SW 1271 (cell line): ENCODE measurements around the gene NUP210L.
"Not testable (repeated sequence)": the region's sequence is repeated elsewhere in the genome, so short reads cannot be mapped to it uniquely, and the experiment has no call there.

Source experiments
- DNase-seq, 2 experiments: peaks; one replicate each; lab custom pipeline; 2025; lab: John Stamatoyannopoulos, UW

NUP210L gene

DNA sequence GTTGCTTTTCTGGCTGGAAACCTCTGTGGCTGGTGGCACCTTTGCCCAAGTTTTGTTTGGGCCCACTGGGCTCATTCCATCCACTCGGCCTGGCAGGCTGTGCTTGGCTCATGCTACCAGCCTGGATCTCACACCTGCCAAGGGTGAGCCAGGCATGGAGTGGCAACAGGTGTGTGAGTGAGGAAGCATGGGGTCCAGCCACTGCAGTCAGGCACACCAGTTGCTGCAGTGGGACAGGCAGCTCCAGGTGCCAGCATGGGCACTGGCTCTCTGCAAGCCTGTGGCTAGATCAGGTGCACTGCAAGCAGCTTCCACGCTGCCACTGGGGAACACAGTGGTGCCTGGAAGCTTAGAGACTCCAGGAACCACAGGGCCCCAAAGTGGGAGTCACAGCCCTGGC, 57.0 kb downstream of the NUP210L start:
- no peak for DNase-seq

DNA sequence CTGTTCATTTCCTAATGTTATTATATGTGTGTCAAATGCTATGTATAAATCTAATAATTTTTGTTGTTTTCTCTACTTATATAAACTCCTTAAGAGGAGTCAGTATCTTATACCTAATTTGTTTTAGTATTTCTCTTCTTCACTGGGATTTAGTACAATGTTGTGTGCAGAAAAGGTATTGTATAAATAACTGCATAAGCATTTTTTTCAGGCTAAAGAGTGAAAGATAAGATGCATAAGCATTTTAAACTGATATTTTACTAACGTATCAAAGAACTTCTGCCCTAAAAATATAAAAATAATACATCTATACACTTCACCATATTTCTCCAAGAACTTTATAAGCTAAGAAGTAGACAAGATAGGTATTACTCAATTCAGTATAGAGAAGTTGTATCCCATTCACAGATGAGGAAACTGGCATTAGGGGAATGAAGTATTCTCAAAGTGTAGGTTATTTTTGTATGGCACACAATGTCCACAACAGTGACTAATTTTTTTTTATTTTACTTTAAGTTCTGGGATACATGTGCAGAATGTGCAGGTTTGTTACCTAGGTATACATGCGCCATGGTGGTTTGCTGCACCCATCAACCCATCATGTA, 59.3 kb downstream of the NUP210L start:
- DNase-seq: no peak

DNA sequence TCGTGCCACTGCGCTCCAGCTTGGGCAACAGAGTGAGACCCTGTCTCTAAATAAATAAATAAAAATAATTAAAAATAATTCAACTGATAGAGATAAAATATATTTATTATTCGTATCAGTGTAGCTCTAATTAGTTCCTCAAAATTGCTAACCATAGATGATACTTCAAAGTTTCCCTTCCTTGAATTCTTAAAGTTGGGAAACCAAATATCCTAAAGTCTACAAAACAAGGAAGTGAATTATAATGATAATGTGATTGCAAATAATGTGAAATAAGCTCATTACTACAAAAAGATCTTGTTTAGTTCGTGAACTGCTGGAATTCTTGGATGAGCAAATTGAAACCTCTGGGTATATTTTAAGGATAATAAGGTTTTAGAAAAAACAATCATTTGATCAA, 60.5 kb downstream of the NUP210L start:
- no peak for DNase-seq

- DNase-seq: no peak
These were observed 61.2 kb downstream of the NUP210L start for GRCh38 chr1:154093699-154094098.

- DNase-seq: no peak
These were observed 63.2 kb downstream of the NUP210L start for GRCh38 chr1:154091706-154092105.

GRCh38 chr1:154087574-154087973, 67.3 kb downstream of the NUP210L start:
- no peak for DNase-seq

DNA sequence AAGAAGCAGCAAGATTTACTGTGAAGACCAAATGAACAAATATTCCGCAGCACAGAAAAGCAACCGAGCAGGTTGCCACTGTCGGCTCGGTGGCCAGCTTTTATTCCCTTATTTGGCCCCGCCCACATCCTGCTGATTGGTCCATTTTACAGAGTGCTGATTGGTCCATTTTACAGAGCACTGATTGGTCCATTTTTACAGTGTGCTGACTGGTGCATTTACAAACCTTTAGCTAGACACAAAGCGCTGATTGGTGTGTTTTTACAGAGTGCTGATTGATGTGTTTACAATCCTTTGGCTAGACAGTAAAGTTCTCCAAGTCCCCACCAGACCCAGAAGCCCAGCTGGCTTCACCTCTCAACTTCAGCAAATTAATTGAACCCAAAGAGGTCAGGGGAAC, 71.8 kb downstream of the NUP210L start:
- DNase-seq: not testable (repeated sequence)

GRCh38 chr1:154081386-154082126, 73.3 kb downstream of the NUP210L start:
- DNase-seq: no peak

DNA sequence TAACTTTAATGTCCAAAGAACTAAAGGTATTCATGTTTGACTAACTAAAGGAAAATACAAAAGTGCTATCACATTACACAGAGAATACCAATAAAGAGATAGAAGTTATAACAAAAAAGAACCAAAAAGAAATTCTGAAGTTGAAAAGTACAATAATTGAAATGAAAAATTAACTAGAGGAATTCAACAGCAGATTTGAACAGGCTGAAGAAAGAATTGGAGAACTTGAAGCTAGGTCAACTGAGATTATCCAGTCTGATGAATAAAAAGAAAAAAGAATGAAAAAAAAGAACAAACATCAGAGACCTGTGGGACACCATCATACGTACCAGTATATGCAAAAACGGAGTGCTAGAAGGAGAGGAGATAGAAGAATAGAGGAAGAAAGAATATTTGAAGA, 78.5 kb downstream of the NUP210L start:
- no peak for DNase-seq

DNA sequence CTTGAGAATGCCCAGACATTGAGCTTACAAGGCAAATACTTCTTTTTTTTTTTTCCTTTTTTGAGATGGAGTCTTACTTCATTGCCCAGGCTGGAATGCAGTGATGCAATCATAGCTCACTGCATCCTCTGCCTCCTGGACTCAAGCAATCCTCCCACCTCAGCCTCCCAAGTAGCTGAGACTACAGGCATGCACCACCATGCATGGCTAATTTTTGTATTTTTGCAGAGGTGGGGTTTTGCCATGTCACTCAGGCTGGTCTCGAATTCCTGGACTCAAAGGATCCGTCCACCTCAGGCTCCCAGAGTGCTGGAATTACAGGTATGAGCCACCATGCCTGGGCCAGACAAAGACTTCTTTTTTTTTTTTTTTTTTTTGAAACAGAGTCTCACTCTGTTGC, 79.1 kb downstream of the NUP210L start:
- no peak for DNase-seq

GRCh38 chr1:154062309-154062708, 92.6 kb downstream of the NUP210L start:
- DNase-seq: no peak

DNA sequence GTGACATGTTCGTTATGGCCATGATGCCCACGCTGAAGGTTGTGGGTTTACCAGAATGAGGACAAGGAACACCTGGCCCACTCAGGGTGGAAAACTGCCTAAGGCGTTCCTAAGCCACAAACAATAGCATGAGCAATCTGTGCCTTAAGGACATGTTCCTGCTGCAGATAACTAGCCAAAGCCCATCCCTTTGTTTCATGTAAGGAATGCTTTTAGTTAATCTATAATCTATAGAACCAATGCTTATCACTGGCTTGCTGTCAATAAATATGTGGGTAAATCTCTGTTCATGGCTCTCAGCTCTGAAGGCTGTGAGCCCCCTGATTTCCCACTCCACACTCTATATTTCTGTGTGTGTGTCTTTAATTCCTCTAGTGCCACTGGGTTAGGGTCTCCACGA, 107.4 kb downstream of the NUP210L start:
- not testable (repeated sequence) for DNase-seq

DNA sequence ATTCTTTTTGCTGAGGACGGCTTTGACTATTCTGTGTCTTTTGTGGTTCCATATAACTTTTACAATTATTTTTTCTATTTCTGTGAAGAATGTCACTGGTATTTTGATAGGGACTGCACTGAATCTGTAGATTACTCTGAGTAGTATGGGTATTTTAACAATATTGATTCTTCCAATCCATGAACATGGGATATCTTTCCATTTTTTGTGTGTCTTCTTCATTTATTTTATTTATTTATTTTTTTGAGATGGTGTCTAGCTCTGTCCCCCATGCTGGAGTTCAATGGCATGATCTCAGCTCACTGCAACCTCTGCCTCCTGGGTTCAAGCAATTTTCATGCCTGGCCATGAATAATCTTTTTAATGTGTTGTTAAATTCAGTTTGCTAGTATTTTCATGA, 121.2 kb downstream of the NUP210L start:
- not testable (repeated sequence) for DNase-seq

- no peak for DNase-seq
These were observed 134.9 kb downstream of the NUP210L start for GRCh38 chr1:154019940-154020339.

- DNase-seq: no peak
These were observed 135.6 kb downstream of the NUP210L start for GRCh38 chr1:154019269-154019668.

GRCh38 chr1:154014154-154014907, 140.5 kb downstream of the NUP210L start:
- DNase-seq: no peak

- not testable (repeated sequence) for DNase-seq
These were observed 142.3 kb downstream of the NUP210L start for GRCh38 chr1:154012543-154012942.

GRCh38 chr1:154012129-154012528, 142.7 kb downstream of the NUP210L start:
- no peak for DNase-seq

DNA sequence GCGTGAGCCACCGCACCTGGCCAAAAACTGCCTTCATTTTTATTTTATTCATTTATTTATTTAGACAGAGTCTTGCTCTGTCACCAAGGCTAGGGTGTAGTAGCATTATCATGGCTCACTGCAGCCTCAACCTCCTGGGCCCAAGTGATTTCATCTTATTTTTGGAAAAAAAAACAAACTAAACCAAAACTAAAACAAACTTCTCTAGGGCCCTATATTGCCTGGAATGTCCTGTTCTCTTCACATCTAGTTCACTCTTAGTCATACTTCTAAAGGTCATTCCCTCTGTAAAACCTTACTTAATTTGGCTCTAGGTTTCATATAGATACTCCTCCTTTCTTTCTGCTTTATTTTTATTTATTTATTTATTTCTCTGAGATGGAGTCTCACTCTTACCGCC, 148.7 kb downstream of the NUP210L start:
- no peak for DNase-seq

DNA sequence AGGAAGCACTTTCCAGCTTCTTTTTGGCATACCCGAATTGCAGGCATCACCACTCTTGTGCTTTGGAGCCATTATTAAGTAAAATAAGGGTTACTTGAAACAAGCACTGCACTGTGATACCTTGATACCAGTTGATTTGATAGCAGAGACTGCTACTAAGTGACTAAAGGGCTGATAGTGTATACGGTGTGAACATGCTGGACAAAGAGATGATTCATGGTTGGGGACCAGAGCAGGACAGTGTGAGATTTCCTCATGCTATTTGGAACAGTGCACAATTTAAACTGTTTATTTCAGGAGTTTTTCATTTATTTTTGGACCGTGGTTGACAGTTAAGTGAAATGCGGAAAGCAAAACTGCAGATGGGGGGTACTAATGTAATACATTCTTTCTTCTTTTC, 154.5 kb downstream of the NUP210L start:
- no peak for DNase-seq

DNA sequence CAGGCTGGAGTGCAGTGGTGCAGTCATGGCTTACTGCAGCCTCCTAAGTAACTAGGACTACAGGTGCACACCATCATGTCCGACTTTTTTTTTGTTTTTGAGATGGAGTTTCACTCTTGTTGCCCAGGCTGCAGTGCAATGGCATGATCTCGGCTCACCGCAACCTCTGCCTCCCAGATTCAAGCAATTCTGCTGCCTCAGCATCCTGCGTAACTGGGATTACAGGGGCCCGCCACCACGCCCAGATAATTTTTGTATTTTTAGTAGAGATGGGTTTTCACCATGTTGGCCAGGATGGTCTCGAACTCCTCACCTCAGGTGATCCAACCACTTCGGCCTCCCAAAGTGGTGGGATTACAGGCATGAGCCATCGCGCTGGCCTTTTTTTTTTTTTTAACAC, 158.0 kb downstream of the NUP210L start:
- not testable (repeated sequence) for DNase-seq

DNA sequence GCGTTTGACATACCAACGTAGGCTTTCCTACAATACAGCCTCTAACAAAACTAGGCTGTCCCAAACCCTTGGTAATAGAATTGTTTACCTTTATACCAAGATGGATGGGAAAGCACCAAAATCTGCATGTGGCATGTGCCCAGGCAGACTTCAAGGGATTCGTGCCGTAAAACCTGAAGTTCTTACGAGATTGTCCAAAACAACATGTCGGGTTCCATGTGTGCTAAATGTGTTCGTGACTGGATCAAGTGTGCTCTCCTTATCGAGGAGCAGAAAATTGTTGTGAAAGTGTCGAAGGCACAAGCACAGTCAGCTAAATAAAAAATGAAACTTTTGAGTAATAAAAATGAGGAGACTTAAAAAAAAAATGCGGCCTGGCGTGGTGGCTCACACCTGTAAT, 159.2 kb downstream of the NUP210L start:
- no peak for DNase-seq

DNA sequence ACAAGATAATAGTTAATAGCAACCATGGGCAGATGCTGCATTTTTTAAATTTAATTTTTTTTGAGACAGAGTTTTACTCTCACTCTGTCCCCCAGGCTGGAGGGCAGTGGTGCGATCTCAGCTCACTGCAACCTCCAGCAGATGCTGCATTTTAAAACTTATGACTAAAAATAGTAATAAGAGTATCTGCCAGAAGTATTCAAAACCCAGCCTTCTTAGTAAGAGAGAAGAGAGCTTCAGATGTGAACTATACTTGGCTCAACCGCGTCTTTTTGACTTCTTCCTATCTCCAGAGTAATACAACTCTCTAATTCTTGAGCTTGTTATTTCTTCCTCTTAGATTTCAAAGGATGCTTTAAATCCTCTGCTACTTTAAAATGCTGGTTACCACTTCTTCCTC, 159.7 kb downstream of the NUP210L start:
- DNase-seq: no peak
